GM21447 (cell line): ENCODE results near the gene MPC1.
A peak's percentile ranks its signal among the peaks of the same experiment; 100 is the strongest.
"Not testable (repeated sequence)": the region's sequence is repeated elsewhere in the genome, so short reads cannot be mapped to it uniquely, and the experiment has no call there.

Source experiments
- ATAC-seq: cut with Tn5 transposase; IDR thresholded peaks from one replicate; pipeline ENCODE4 v1.9.1; 2021; ENCODE audit not compliant: unreplicated experiment

The MPC1 gene

GRCh38 chr6:166348305-166348949, 34.3 kb downstream of the MPC1 start:
- ATAC-seq: no peak

DNA sequence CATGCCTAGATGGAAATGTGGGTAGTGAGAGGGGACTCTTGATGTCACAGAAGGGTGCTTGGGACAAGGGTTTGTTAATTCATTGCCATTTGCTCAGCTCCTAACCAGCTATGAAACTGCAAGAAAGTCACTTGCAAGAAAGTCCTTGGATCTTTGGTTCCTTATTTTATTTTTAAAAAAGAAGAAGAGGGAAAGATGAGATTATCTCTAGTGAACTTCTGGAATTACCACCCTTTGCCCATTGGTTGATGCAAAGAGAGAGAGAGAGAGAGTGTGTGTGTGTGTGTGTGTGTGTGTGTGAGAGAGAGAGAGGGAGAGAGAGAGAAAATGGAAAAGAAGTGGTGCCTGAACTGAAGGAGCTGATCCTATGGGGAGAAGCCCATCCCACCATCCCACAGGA, 35.8 kb downstream of the MPC1 start:
- ATAC-seq: no peak

DNA sequence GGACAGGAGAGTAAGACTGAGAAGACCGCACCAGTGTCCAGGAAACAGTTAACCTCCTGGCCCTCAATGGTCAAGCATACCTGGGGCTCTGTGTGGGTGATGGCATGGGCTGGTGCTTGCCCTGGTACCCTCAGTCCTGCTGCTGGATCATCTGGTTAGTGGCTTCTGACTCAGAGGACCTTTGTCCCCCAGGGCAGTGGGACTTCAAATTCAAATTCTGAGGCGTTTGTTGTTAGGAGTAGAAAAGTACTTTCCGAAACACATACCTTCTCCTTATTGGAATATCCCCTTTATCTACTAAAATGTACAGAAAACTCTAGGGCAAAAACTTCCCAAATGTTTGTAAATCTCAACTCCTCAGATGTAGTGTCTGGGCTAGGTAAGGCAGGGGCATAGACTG, 36.3 kb downstream of the MPC1 start:
- ATAC-seq: no peak

DNA sequence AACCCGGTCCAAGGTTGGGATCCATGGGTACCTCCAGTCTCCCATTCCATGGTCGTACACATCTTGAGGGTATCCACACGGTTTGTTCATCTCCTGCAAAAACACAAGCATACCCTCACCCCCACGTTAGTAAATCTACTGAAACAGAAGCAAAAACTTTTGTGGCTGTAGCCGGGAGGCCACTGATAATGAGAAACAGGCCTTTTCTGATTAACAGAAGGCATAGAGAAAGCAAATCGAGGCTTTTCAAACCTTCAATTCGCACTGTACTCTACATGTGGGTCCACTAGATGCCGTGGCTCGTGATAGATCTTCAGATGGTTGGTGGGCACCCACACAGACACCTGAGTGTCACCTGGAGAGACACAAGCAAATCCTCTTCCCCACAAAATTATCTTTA, 37.1 kb downstream of the MPC1 start:
- not testable (repeated sequence) for ATAC-seq

GRCh38 chr6:166344921-166345320, 37.8 kb downstream of the MPC1 start:
- ATAC-seq: not testable (repeated sequence)

GRCh38 chr6:166344240-166344639, 38.5 kb downstream of the MPC1 start:
- ATAC-seq: no peak

DNA sequence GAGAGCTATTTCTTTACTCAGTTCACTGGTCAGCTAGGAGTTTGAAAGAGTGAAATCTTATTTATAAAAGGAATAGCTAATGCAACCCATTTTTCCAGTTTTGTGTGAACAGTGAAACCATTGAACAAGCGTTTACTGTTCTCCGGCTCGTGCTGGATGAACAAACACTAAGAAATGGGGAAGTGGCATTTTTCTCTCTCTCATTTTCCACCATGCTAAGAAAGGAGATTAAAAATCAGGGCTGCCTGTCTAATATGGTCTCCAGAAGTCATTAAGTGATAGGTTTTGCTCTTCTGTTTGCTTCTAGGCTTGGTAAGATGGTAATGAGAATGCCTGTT, 39.6 kb downstream of the MPC1 start:
- ATAC-seq: peak; percentile 34

DNA sequence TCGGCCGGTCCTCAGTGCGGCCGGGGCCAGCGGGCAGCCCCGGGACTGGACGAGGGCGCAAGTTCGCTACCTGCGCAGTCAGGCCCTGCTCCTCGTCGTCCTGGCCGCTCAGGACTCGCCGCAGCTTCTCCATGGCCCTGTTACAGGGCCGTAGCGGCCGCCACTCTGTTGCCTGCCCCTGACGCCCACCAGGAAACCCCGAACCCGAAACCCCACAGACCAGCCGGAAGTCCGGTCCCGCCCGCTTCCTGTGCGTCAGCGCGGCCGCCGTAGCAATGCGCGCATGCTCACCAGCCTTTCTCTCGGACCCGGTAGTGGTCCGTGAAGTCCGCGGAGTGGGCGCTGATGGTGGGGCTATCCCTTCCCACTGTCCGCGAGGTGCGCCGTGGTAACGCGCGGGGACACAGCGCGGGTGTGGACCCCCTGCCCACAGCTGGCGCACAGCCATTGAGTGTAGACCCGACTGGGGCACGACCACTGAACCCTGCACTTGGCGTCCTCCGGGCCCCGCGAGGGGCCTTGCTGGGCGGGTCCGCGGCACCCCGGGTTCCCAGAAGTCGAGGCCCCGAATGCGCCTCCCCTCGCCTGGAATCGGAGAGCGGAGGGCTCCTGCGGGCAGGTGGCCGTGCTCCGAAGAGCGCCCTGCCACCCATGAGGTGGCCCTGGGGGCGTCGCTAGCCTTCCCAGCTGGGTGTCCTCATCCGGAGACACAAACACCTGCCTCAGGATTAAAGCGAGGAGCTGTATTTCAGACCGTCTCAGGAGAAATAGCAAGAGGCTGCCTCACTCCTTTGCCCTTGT, 40.2 kb downstream of the MPC1 start, which contains the start of gene SFT2D1:
Gene SFT2D1, minus strand, starts transcription at position 197 of the 801 bp plus-strand sequence. Its CDS starts 64 bp downstream, at position 133.
- peak; percentile 90 for ATAC-seq

- ATAC-seq: no peak
Observed at GRCh38 chr6:166341977-166342348, 40.8 kb downstream of the MPC1 start.

DNA sequence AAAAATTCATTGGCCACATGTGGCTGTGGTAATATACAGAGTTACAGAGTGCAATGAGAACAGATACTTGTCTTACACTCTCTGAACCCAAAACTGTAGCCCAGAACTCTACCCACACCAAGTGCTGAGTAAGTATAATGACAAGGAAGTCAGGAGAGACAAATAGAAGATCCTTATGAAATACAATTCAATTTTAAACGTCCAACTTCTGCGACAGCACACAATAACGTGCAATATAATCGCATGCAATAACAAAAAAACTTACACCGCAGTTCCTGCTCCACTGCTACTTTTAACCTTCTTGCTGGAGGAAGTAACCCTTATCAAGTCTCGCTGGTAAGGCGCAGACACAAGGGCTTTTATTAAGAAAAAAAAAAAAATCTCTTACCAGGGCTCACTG, 41.3 kb downstream of the MPC1 start:
- no peak for ATAC-seq

DNA sequence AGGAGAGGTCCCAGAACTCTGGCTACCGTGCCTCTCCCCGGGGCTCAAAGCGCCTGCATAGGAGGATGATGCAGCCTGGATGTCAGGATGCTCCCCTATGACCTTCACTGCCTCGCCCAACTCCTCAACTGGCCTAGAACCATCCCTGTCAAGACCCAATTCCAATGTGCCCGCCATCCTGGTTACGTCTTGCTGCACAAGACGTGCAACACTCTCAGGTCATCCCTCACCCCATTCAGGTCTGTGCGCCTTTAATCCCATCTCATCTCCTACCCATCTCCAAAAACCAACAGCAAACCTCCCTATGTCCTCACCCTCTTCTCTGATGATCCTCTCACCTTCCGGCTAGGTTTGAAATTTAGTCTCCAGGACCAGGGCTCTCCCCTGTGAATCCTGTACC, 43.9 kb downstream of the MPC1 start:
- ATAC-seq: no peak

DNA sequence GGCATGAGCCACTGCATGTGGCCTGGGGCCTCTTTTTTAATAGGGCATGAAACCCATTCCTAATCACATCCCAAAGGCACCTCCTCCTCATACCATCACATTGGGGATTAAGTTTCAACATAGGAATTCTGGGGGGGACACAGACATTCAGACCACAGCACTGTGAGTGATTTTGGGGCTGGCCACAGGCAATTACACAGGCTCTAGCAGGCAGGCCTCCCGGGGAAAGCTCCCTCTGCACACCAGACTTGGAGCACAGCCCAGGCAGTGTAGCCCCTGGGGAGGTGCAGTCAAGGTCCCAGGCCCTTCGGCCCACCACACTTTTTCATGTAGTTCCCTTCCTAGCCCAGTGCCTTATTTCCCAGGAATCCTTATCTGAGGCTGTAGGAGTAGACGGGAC, 45.9 kb downstream of the MPC1 start:
- no peak for ATAC-seq

DNA sequence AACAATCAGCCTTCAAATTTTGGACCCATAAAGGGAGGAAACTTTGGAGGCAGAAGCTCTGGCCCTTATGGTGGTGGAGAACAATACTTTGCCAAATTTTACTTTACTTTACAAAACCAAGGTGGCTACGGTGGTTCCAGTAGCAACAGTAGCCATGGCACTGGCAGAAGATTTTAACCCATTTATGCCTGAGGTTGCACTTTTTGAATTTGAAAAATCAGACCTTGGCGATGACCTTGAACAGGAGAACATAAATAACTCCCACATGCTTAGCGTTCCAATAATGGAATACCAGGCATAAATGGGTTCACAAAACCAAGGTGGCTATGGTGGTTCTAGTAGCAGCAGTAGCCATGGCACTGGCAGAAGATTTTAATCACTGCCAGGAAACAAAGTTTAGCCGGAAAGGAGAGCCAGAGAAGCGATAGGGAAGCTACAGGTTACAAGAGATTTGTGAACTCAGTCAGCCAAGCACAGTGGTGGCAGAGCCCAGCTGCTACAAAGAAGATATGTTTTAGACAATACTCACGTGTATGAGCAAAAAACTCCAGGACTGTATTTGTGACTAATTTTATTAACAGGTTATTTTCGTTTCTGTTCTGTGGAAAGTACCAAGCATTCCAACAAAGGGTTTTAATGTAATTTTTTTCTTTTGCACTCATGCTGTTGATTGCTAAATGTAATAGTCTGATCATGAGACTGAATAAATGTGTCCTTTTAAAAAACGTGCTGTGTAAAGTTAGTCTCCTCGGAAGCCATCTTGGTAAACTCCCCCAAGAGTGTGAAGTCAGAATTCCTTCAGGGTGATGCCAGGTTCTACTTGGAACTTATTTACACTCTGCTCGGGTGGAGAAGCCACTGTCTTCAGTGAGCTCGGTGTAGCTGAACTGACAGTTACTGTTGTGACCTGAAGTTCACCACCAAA, 47.1 kb downstream of the MPC1 start:
- ATAC-seq: no peak

DNA sequence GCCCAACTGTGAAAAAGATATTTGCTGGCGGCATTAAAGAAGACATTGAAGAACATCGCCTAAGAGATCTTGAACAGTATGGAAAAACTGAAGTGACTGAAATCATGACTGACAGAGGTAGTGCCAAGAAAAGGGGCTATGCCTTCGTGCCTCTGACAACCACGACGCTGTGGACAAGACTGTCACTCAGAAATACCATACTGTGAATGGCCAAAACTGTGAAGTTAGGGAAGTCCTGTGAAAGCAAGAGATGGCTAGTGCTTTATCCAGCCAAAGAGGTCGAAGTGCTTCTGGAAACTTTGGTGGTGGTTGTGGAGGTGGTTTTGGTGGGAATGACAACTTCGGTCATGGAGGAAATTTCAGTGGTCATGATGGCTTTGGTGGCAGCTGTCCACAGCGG, 47.9 kb downstream of the MPC1 start:
- no peak for ATAC-seq

GRCh38 chr6:166333172-166333995, 49.4 kb downstream of the MPC1 start:
- peak; percentile 86 for ATAC-seq

GRCh38 chr6:166331503-166332415, 51.0 kb downstream of the MPC1 start:
- no peak for ATAC-seq

DNA sequence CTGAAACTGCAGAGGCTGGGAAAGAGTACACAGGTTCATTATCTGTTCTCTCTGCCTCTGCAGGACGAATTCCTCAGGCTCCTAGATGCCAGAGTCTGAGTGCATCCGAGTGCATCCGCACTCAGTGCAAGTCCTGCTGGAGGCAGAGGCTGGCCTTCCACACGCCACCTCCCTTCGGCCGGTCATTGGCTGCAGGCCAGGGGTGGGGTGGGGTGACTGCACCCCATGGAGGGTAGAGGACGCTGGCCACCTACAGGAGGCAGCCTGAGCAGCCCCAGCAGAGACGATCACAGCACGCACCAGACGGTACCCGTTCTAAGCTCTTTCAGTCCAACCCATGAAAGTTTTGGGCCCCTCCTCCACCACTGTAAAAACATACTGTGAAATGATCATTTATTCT, 52.1 kb downstream of the MPC1 start:
- no peak for ATAC-seq

- peak; percentile 91 for ATAC-seq
Observed at GRCh38 chr6:166325383-166326042, 57.2 kb downstream of the MPC1 start.

DNA sequence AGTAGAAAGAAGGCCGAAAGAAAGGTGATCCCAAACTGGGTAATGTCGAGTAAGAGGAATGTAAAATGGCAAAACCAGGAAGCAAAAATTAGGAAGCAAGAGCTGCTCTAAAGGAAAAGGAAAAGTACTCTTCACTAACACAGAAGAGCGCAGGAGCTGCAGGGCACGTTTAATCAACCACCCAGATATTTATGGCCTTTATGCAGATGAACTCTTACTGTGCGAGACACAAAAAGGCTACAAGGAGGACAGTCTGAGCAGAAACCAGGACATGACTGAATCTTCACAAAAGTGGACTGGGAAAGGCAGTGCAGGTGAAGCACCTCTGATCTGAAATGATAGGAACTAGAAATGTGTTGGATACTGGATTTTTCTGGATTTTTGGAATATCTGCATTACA, 59.3 kb downstream of the MPC1 start:
- ATAC-seq: no peak
